Astrocyte (in vitro differentiated cells and primary cell): ENCODE measurements around the gene TRAF6. TPM values are rescaled to one million over a fixed set of nuclear protein-coding genes. Genes with fewer than 3 reads are reported as not detected.

ENCODE experiments used
- DNase-seq: peaks from one replicate; pipeline ENCODE4 v3.0.0-alpha.2; 2010; ENCODE audit warnings: low read depth
- FAIRE-seq: peaks from 2 replicates; lab custom pipeline; 2011; peaks lifted over from hg19 to GRCh38; lab: Jason Lieb, UNC
- H2AFZ ChIP-seq: 2 replicates; pipeline ENCODE4 v1.6.0; 2012; ENCODE audit warnings: low read depth, low read length, inconsistent platforms
- H3K27ac ChIP-seq: 2 replicates; pipeline ENCODE4 v1.5.1; 2011; ENCODE audit warnings: low read depth, low read length, inconsistent platforms
- H3K27me3 ChIP-seq: 2 replicates; pipeline ENCODE4 v1.6.0; 2011; ENCODE audit warnings: low read length, inconsistent platforms; ENCODE audit not compliant: insufficient read depth
- H3K36me3 ChIP-seq: 2 replicates; pipeline ENCODE4 v1.5.1; 2011; ENCODE audit warnings: low read length, inconsistent platforms; ENCODE audit not compliant: insufficient read depth
- H3K4me1 ChIP-seq: 2 replicates; pipeline ENCODE4 v1.5.1; 2011; ENCODE audit warnings: low read length, inconsistent platforms; ENCODE audit not compliant: insufficient read depth
- H3K4me2 ChIP-seq: 2 replicates; pipeline ENCODE4 v1.6.0; 2012; ENCODE audit warnings: low read length, inconsistent platforms
- H3K4me3 ChIP-seq: 2 replicates; pipeline ENCODE4 v1.5.1; 2011; ENCODE audit warnings: low read depth, mild to moderate bottlenecking, low read length, inconsistent platforms; ENCODE audit not compliant: insufficient read depth
- H3K79me2 ChIP-seq: 2 replicates; pipeline ENCODE4 v1.6.0; 2012; ENCODE audit warnings: mild to moderate bottlenecking, low read length, inconsistent platforms; ENCODE audit not compliant: insufficient read depth
- H3K9ac ChIP-seq: 2 replicates; pipeline ENCODE4 v1.6.0; 2012; ENCODE audit warnings: mild to moderate bottlenecking, low read length, inconsistent platforms
- H3K9me3 ChIP-seq: 2 replicates; pipeline ENCODE4 v1.5.1; 2012; ENCODE audit warnings: low read depth, mild to moderate bottlenecking, low read length, inconsistent platforms; ENCODE audit not compliant: insufficient read depth
- H4K20me1 ChIP-seq: 2 replicates; pipeline ENCODE4 v1.6.0; 2012; ENCODE audit warnings: low read length, inconsistent platforms; ENCODE audit not compliant: insufficient read depth
- H3K27ac Mint-ChIP-seq: one replicate; pipeline ENCODE4 v1.8.0; 2021; ENCODE audit warnings: mild to moderate bottlenecking, mixed read lengths; ENCODE audit not compliant: unreplicated experiment
- H3K27me3 Mint-ChIP-seq: one replicate; pipeline ENCODE4 v1.8.0; 2021; ENCODE audit warnings: low read depth, mixed read lengths; ENCODE audit not compliant: unreplicated experiment
- H3K36me3 Mint-ChIP-seq: one replicate; pipeline ENCODE4 v1.8.0; 2021; ENCODE audit warnings: low read depth, mixed read lengths; ENCODE audit not compliant: unreplicated experiment
- H3K4me1 Mint-ChIP-seq: one replicate; pipeline ENCODE4 v1.8.0; 2021; ENCODE audit warnings: low read depth, mixed read lengths; ENCODE audit not compliant: unreplicated experiment
- H3K4me3 Mint-ChIP-seq: one replicate; pipeline ENCODE4 v1.8.0; 2021; ENCODE audit warnings: mild to moderate bottlenecking, moderate library complexity, mixed read lengths; ENCODE audit not compliant: unreplicated experiment
- H3K9me3 Mint-ChIP-seq: one replicate; pipeline ENCODE4 v1.8.0; 2021; ENCODE audit warnings: mild to moderate bottlenecking, mixed read lengths; ENCODE audit not compliant: unreplicated experiment
- CTCF ChIP-seq: IDR thresholded peaks from 2 replicates; pipeline ENCODE4 v1.5.1; 2011; ENCODE audit warnings: low read depth, mild to moderate bottlenecking, inconsistent platforms, low read length, moderate library complexity; ENCODE audit not compliant: insufficient read depth
- EZH2 ChIP-seq: IDR thresholded peaks from 2 replicates; pipeline ENCODE4 v1.6.1; 2012; ENCODE audit warnings: mild to moderate bottlenecking, low read length, inconsistent platforms; ENCODE audit not compliant: insufficient read depth
- total RNA-seq: library from RNA; stranded (reverse); gene quantifications from 2 replicates; pipeline ENCODE4 v1.2.1, GENCODE V29; 2021

TRAF6 gene
- total RNA-seq, 1 donor from 2014 or later: 19.4 TPM

GRCh38 chr11:36456156-36456555, 53.9 kb downstream of the TRAF6 start:
- Mint-ChIP-seq H3K9me3 (no peaks in the 10 kb centered on the region), H3K4me3 (peak overlapping the region; percentile 37), H3K27me3 (no peaks in the 10 kb centered on the region), H3K36me3 (peaks cover 39% of the 10 kb centered on the region), H3K27ac (peak overlapping the region; percentile 97), H3K4me1 (peaks cover 69% of the 10 kb centered on the region)
- Histone ChIP-seq H3K4me1 (peaks cover 47% of the 10 kb centered on the region), H3K27ac (peak overlapping the region; percentile 93), H3K36me3 (no peaks in the 10 kb centered on the region), H2AFZ (peak overlapping the region; percentile 34), H3K79me2 (no peaks in the 10 kb centered on the region), H3K4me2 (peak overlapping the region; percentile 70), H3K4me3 (no peak overlapping the region), H3K27me3 (no peaks in the 10 kb centered on the region), H3K9ac (peak overlapping the region; percentile 76), H3K9me3 (no peaks in the 10 kb centered on the region), H4K20me1 (no peaks in the 10 kb centered on the region)
- TF ChIP-seq EZH2: no peak
- TF ChIP-seq CTCF: no peak
- DNase-seq (no peak), FAIRE-seq (peak; percentile 83)

DNA sequence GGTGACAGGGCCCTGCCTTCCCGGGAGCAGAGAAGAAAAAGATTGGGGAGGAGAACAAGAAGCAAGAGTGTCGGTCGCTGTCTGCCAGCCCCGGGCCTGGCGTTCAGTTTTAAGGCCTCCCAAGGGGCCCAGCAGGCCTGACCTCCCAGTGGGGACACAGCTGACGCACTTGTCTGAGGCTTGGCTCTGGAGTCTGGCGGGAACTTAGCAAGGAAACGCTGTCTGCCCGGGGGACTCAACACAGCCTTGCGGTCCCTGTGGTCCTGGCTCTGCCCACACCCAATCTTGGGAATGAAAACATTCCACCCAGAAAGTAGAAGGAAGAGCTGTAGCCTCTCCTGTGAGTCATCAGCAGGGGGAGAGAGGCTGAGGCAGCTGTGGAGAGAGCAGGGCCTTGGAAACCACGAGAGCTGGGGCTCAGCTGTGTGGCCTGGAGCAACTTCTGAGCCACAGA, 54.4 kb downstream of the TRAF6 start:
- Histone ChIP-seq H3K27me3 (no peaks in the 10 kb centered on the region), H3K9me3 (no peaks in the 10 kb centered on the region), H3K27ac (peak overlapping the region; percentile 93), H2AFZ (peak overlapping the region; percentile 34), H3K4me1 (peaks cover 47% of the 10 kb centered on the region), H3K9ac (peak overlapping the region; percentile 85), H4K20me1 (no peaks in the 10 kb centered on the region), H3K4me2 (peak overlapping the region; percentile 74), H3K4me3 (no peak overlapping the region), H3K79me2 (no peaks in the 10 kb centered on the region), H3K36me3 (peaks cover 4% of the 10 kb centered on the region)
- Mint-ChIP-seq H3K27ac (peak overlapping the region; percentile 97), H3K9me3 (no peaks in the 10 kb centered on the region), H3K36me3 (peaks cover 41% of the 10 kb centered on the region), H3K4me1 (peaks cover 69% of the 10 kb centered on the region), H3K27me3 (no peaks in the 10 kb centered on the region), H3K4me3 (peak overlapping the region; percentile 68)
- DNase-seq (peak; percentile 100), FAIRE-seq (peak; percentile 89)
- no peak for TF ChIP-seq CTCF
- TF ChIP-seq EZH2: no peak

DNA sequence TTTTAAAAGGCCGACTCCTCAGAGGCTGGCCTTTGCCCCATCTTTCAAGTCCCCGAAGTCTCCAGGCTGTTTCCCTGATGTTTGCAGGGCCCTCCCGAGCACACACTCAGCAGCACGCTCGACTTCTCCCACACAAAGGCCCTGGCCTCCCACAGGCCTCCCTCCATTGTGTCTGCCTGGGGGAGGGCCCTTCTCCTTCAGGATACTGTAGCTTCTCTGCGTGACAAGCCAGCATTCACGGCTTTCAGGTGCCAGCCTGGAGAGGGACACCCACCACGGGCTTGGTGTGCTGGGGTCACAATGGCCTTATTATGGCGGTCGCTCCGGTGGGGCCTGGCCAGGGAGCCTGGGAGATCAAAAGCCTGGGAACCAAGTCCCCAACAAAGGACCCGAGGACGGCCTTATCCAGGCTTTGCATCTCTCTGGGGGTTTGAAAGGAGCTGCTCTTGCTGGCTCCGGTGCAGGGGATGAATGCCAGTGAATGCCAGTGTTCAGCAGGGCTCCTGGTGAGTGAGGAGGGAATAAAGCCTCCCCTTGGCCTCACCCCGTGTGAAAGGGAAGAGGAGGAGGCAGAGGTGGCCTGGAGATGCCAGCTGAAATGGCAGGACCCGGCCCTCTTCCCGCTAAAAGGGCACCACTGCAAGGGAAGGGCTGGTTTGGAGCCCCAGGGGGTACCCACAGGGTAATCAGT, 55.0 kb downstream of the TRAF6 start:
- Histone ChIP-seq H3K27ac (peak overlapping the region; percentile 93), H3K79me2 (no peaks in the 10 kb centered on the region), H3K27me3 (no peaks in the 10 kb centered on the region), H4K20me1 (no peaks in the 10 kb centered on the region), H3K9ac (peak overlapping the region; percentile 85), H3K4me3 (no peak overlapping the region), H3K4me2 (peak overlapping the region; percentile 74), H2AFZ (peak overlapping the region; percentile 11), H3K4me1 (peaks cover 47% of the 10 kb centered on the region), H3K9me3 (no peaks in the 10 kb centered on the region), H3K36me3 (peaks cover 4% of the 10 kb centered on the region)
- FAIRE-seq (no peak), DNase-seq (peak; percentile 33)
- H3K4me1 Mint-ChIP-seq: peaks cover 63% of the 10 kb centered on the region
- H3K36me3 Mint-ChIP-seq: peaks cover 43% of the 10 kb centered on the region
- TF ChIP-seq CTCF (no peak), EZH2 (no peak)
- no peaks in the 10 kb centered on the region for H3K9me3 Mint-ChIP-seq
- H3K27me3 Mint-ChIP-seq: no peaks in the 10 kb centered on the region
- H3K4me3 Mint-ChIP-seq: peak overlapping the region; percentile 68
- H3K27ac Mint-ChIP-seq: peak overlapping the region; percentile 97
